ENCODE measurements around the gene ITGB6.

- TF ChIP-seq, protein P1, sequence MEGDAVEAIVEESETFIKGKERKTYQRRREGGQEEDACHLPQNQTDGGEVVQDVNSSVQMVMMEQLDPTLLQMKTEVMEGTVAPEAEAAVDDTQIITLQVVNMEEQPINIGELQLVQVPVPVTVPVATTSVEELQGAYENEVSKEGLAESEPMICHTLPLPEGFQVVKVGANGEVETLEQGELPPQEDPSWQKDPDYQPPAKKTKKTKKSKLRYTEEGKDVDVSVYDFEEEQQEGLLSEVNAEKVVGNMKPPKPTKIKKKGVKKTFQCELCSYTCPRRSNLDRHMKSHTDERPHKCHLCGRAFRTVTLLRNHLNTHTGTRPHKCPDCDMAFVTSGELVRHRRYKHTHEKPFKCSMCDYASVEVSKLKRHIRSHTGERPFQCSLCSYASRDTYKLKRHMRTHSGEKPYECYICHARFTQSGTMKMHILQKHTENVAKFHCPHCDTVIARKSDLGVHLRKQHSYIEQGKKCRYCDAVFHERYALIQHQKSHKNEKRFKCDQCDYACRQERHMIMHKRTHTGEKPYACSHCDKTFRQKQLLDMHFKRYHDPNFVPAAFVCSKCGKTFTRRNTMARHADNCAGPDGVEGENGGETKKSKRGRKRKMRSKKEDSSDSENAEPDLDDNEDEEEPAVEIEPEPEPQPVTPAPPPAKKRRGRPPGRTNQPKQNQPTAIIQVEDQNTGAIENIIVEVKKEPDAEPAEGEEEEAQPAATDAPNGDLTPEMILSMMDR (IDR thresholded peaks at IDR 0.05; ENCODE audit: low read depth, low read length, poor library complexity, severe bottlenecking) = no peak
- TF ChIP-seq EZH2phosphoT487 (IDR thresholded peaks at IDR 0.05; ENCODE audit: borderline replicate concordance, low read length) = no peak
Measured at GRCh38 chr2:160051371-160051800, 148.7 kb downstream of the ITGB6 start.

Data from DOHH2 (cell line).